Cardiac fibroblast (primary cell): Measurements from ENCODE around the gene MAMLD1.

ENCODE experiments used
- DNase-seq, 2 donors: peaks; one replicate each; pipeline versions ENCODE4 v3.0.0 to v3.0.0-alpha.2; 2010; ENCODE audit warnings: low read depth in 2 of 2
- H3K4me3 ChIP-seq, 2 donors: replicated peaks in 1 of 2; 1 replicate in 1 of 2; 2 replicates in 1 of 2; pipeline ENCODE4 v1.5.1; 2011; ENCODE audit warnings: low read depth in 2 of 2, low read length in 2 of 2, mild to moderate bottlenecking in 2 of 2, moderate library complexity in 1 of 2
- TF ChIP-seq, protein P1 (sequence below): IDR thresholded peaks from one replicate; pipeline ENCODE4 v1.5.1; 2011; ENCODE audit warnings: low read depth, mild to moderate bottlenecking, low read length, inconsistent platforms

MAMLD1 gene

DNA sequence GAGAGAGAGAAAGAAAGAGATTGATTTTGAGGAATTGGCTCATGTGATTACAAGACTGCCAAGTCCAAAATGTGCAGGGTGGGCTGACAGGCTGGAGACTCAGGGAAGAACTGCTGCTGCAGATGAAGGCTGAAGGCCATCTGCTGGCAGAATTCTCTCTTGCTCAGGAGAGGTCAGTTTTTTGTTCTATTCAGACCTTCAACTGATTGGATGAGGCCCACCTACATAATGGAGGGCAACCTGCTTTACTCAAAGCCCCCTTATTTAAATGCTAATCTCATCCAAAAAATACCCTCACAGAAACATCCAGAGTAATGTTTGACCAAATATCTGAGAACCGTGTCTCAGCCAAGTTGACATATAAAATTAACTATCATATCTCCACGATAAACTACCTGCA lies 38.2 kb upstream of the MAMLD1 start:
- TF ChIP-seq, protein P1, sequence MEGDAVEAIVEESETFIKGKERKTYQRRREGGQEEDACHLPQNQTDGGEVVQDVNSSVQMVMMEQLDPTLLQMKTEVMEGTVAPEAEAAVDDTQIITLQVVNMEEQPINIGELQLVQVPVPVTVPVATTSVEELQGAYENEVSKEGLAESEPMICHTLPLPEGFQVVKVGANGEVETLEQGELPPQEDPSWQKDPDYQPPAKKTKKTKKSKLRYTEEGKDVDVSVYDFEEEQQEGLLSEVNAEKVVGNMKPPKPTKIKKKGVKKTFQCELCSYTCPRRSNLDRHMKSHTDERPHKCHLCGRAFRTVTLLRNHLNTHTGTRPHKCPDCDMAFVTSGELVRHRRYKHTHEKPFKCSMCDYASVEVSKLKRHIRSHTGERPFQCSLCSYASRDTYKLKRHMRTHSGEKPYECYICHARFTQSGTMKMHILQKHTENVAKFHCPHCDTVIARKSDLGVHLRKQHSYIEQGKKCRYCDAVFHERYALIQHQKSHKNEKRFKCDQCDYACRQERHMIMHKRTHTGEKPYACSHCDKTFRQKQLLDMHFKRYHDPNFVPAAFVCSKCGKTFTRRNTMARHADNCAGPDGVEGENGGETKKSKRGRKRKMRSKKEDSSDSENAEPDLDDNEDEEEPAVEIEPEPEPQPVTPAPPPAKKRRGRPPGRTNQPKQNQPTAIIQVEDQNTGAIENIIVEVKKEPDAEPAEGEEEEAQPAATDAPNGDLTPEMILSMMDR, result no peak
- H3K4me3 ChIP-seq, result no peak overlapping the region
- no peak for DNase-seq

DNA sequence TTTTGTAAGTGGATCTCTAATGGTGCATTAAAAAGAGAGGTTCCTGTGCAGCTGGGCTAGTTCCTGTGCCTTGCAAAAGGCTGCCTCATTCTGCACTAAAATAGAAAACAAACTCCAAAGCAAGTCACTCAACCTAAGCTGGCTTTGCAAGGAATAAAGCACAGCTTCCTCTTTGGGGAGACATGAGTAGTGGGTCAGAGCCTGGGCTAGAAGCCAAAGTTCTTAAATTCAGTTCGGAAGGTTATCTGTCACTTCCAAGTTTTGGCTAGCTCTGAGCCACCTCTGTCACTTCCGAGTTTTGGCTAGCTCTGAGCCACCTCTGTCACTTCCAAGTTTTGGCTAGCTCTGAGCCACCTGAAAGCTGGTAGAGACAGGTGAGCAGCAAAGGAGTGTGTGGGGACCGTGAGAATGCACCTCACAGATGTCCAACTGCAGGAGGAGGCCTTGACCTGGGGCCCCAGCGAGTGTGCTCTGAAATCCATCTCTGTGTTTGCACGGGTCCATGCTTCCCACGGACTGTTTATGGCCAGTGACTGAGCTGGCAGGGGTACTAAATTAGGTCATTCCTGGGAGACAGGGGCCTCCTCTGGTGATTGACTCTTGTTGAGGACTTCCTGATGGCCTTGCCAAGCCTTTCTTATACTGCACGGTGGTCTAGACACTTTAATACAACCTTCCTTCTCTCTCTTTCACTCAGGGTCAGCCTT lies 36.4 kb upstream of the MAMLD1 start:
- no peak for DNase-seq
- H3K4me3 ChIP-seq, result no peak overlapping the region
- TF ChIP-seq, protein P1, result no peak

DNA sequence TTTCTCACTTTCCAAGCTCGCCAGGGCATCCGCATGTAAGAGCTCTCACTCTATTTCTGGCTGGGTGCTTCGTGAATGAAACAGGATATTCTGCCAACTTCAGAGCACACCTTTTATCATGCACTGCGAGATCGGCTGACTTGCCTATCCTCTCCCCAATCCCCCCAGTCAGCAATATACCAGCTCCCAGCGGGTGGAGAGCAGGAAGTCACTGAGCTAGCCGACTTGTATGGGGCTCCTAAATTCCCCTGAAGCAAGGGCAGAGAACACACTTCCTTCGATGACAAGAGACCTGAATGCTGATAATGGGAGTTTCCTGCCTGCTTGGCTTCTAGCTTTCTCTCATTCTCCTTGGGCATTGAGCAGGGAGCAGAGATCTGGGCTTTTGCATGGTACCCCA lies 33.8 kb upstream of the MAMLD1 start:
- H3K4me3 ChIP-seq, result no peak overlapping the region
- no peak for DNase-seq
- TF ChIP-seq, protein P1, result no peak

DNA sequence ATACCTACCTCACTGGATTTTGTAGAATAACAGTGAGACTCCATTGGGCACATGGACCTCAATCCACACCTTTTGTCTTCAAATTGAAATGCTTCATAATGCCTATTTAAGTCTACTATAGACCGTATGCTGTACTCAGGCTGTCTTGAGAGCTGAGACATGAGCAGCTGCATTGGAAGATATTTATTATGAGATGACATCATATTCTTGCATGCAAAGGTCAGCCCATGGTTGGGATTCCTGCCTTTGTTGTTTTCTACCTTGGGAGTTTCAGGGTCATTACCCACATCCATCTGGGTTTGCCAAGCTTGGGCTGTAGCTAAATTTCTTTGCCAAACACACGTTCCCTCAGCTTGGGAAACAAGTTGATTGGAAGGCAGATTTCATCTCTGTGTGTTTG lies 33.2 kb upstream of the MAMLD1 start:
- no peak overlapping the region for H3K4me3 ChIP-seq
- TF ChIP-seq, protein P1, result no peak
- DNase-seq, result no peak

DNA sequence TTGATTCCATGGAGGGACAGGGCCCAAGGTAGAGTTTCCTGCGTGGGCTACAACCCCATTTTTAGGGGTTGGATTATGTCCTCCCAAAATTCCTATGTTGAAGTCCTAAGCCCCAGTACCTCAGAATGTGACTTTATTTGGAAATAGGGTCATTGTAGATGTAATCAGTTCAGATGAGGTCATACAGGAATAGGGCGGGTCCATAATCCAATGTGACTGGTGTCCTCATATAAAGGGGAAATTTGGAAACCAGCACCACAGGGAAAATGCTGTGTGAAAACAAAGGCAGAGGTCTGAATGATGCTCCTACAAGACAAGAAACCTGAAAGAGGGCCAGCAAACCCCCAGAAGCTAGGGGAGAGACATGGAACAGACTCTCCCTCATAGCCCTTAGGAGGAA lies 31.1 kb upstream of the MAMLD1 start:
- DNase-seq, result peak in 1 of 2 donors; percentile 13
- TF ChIP-seq, protein P1, result no peak
- H3K4me3 ChIP-seq, result no peak overlapping the region

DNA sequence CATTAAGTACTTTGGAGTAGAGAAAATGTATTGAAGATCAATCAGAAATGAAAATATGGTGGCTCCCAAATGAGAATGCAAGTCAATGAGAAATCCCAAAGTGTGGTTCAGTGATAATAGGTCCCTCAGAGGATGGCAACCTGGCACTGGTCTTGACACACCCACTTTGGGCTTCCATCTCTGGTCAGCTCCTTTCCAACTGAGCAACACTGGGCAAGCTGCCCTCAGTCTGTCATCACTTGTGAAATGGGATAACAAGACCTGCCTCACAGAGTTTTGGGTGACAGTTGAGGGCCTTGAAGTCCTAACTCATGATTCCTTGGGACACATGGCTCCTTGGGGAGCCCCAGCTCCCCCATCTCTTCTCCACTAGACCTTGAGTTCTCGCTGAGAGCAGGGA lies 29.0 kb upstream of the MAMLD1 start:
- peak in 1 of 2 donors; percentile 23 for DNase-seq
- TF ChIP-seq, protein P1, result no peak
- no peak overlapping the region for H3K4me3 ChIP-seq

DNA sequence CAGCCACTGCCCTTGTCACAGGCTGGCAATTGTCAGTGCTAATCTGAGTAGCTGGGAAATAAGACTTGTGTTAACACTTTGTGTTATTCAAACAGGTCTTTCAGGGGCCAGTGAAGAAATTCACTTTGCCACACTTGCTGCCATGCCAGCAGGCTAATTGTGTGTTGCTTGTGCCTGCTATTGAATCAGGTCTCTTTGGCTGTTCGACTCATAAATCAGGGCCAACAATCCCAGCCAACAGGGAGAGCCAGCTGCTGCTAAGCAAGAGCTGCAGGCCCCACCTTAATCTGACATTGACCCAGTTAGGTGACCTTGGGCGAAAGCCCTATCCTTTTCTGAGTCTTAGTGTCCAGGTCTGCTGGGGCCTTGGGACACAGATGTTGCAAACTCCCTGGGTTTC lies 28.1 kb upstream of the MAMLD1 start:
- TF ChIP-seq, protein P1, result no peak
- H3K4me3 ChIP-seq, result no peak overlapping the region
- no peak for DNase-seq
